BJ (cell line): ENCODE results near the gene PORCN. TPM values are rescaled to one million over a fixed set of nuclear protein-coding genes. Genes with fewer than 3 reads are reported as not detected.

ENCODE experiments used
- CTCF ChIA-PET: fragments of 350-600 bp; formaldehyde crosslinking; extraction: SDS; loops from one replicate; lab custom pipeline; 2021; ENCODE audit warnings: antibody characterized with exemption, inconsistent platforms; lab: Yijun Ruan, JAX
- POLR2A ChIA-PET: fragments of 300-600 bp; sonication (Branson Sonifier 250); formaldehyde crosslinking; extraction: SDS; loops from one replicate; lab custom pipeline; 2021; ENCODE audit warnings: antibody characterized with exemption; lab: Charles Lee
- DNase-seq: peaks from one replicate; pipeline ENCODE4 v3.0.0-alpha.2; 2011; ENCODE audit warnings: low read depth
- H3K27me3 ChIP-seq: 2 replicates; pipeline ENCODE4 v1.6.0; 2011; ENCODE audit warnings: low read length; ENCODE audit not compliant: control insufficient read depth, insufficient read depth
- H3K36me3 ChIP-seq: 2 replicates; pipeline ENCODE4 v1.5.1; 2011; ENCODE audit warnings: low read length; ENCODE audit not compliant: control insufficient read depth, insufficient read depth
- H3K4me3 ChIP-seq: 2 replicates; pipeline ENCODE4 v1.5.1; 2011; ENCODE audit warnings: low read depth, mild to moderate bottlenecking, control low read depth, low read length
- CTCF ChIP-seq: IDR thresholded peaks from 2 replicates; pipeline ENCODE4 v1.5.1; 2011; ENCODE audit warnings: low read depth, mild to moderate bottlenecking, control low read depth, inconsistent platforms, low read length, moderate library complexity; ENCODE audit not compliant: insufficient read depth
- polyA minus RNA-seq: library from RNA; depleted of rRNA, polyadenylated mRNA; stranded (reverse); fragments of >200 nt; gene quantifications from 2 replicates; pipeline ENCODE4 v1.2.3, GENCODE V29; 2011; rRNA and poly(A)+ RNA removed
- polyA plus RNA-seq: library from polyadenylated mRNA; depleted of rRNA; stranded (reverse); fragments of >200 nt; gene quantifications from 2 replicates; pipeline ENCODE4 v1.2.3, GENCODE V29; 2011; rRNA removed

Gene PORCN
- 9.9 and 18.0 TPM in 2 replicates for polyA plus RNA-seq
- polyA minus RNA-seq: 10.5 and 14.9 TPM in 2 replicates

GRCh38 chrX:48508400-48509244 lies at the start of gene PORCN:
TSS of gene PORCN (plus strand) at chrX:48508992. CDS start at chrX:48509821, 829 bp downstream.
- ChIA-PET POLR2A (no interaction called here), CTCF (no interaction called here)
- no peak for TF ChIP-seq CTCF
- Histone ChIP-seq H3K36me3 (no peaks in the 10 kb centered on the region), H3K27me3 (no peaks in the 10 kb centered on the region), H3K4me3 (peak within 1 kb of the TSS; percentile 60)
- no peak for DNase-seq

DNA sequence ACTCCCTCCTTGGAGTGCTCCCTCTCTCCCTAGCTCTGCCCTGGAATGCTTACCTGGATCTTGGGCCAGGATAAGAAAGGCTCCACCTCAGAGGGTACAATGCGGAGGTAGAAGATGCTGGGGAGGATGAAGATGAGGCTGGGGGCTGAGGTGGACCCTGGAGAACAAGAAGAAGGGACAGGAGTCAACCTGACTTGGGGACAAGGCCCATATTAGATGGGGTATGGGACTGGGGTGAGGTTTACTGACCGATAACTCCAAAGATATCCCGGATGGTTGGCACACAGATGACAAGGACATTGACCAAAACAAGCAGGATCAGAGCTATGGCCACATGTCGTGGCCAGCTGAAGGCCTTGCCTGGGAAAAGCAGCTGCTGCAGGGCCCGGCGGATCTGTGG lies 49.3 kb upstream of the PORCN start:
- CTCF ChIA-PET: interaction anchor here (0.7 kb wide), 1 partner anchor 801 kb away, joined by 3 read pairs; no protein-coding TSS in a partner anchor
- no peaks in the 10 kb centered on the region for H3K27me3 ChIP-seq
- no peaks in the 10 kb centered on the region for H3K36me3 ChIP-seq

DNA sequence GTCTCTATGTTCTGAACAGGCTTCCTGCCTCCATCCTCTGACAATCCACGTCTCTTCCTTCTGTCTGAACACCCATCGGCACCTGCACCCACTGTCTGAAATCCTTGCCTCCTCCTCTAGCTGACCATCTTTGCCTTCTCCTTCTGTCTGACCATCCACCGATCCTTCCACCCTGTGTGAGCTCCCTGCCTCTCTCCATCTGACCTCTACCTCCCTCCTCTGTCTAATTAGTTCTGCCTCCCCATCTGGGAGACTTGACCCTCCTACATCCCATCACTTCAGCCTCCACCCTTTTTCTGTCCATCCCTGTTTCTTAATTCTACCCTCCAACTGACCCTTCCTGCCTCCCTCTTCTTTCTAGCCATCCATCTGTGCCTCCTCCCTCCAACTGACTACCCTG lies 48.8 kb upstream of the PORCN start:
- TF ChIP-seq CTCF: no peak
- no peak for DNase-seq
- Histone ChIP-seq H3K36me3 (no peaks in the 10 kb centered on the region), H3K27me3 (no peaks in the 10 kb centered on the region), H3K4me3 (no peak overlapping the region)
- ChIA-PET CTCF (interaction anchor here (0.7 kb wide), 1 partner anchor 801 kb away, joined by 3 read pairs; no protein-coding TSS in a partner anchor), POLR2A (no interaction called here)

More for the DNA sequence above, 49.3 kb upstream of the PORCN start:
- H3K4me3 ChIP-seq: no peak overlapping the region
- POLR2A ChIA-PET: no interaction called here
- no peak for TF ChIP-seq CTCF
- no peak for DNase-seq

DNA sequence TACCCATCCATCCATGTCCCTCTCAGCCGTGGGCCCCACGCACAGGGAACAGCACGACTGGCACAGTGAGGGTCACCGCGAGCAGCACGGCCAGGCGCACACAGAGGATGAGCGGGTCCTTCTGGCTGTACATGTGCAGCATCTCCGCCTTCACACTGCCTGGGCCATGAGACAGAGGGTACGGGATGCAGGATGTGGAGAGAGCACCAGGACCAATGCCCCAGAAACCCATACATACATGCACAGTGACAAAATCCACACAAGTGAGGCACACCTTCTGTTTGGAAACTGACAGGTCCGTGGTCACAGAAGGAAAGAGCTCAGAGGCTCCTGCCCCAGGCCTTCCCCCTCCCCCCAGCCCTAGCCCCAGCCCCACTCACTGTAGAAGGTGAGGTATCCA lies 48.2 kb upstream of the PORCN start:
- H3K4me3 ChIP-seq: no peak overlapping the region
- no peak for DNase-seq
- TF ChIP-seq CTCF: no peak
- no peaks in the 10 kb centered on the region for H3K36me3 ChIP-seq
- ChIA-PET POLR2A (no interaction called here), CTCF (no interaction called here)
- no peaks in the 10 kb centered on the region for H3K27me3 ChIP-seq

DNA sequence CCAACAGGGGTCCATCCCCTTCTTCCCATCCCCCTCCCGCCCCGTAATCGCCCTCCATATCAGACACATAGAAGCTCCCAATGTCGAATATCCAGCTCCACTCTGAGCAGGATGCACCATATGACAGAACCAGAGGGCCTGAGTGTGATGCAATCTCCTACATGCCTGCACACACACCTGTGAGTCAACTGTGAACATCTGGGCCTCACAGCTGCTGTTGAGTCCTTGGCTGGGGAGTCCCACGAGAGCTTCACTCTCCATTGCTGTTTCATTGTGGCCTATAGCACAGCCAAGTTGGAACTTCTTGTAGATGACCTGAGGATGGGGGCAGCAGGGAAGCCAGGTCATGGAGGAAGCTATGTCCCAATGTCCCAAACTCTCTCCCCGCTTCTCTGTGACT lies 47.0 kb upstream of the PORCN start:
- H3K36me3 ChIP-seq: no peaks in the 10 kb centered on the region
- no peak overlapping the region for H3K4me3 ChIP-seq
- CTCF ChIA-PET: interaction anchor here (0.8 kb wide), 1 partner anchor 378 kb away, joined by 3 read pairs; no protein-coding TSS in a partner anchor
- H3K27me3 ChIP-seq: no peaks in the 10 kb centered on the region
- POLR2A ChIA-PET: no interaction called here
- no peak for DNase-seq
- no peak for TF ChIP-seq CTCF
